ENCODE measurements around the gene ZNF335.

The ZNF335 gene

DNA sequence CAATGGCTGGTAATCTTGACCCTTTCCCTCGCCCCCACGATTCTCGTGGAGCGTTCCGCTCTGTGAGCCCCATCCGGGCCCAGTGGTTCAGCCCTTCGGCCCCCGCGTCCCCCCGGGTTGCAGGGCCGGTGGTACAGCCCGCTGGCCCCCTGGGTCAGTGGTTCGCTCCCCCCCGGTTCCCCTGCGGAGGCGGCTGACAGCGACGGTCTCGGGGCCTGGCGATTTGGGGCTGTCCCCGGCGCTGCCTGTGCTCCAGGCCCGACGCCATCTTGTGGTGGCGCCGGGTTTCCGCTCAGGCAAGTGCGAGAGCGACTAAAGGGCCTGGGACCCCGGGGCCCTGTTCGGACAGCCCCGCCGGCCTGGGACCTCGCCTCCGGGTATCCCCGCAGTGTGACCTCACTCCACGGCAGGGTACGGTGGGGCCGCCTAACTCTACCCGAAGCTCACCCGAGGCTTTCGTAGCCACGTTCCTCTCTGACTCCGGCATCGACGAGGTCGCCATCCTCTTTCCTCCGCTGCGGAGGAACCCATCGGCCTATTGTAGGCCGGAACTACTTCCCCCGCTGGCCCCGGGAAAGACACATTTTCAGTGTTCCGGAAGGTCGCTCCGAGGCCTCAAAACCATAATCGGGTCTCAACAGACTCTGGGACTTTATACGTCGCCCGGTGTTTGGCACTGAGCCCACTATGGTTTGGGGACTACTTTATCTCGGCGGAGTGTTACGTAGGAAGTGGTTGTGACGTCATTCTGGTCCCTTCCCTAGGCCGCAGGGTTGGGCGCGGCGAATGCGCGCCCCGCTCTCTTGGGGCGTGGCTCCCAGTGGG lies at the start of gene ZNF335:
Gene ZNF335 (minus strand): TSS at position 529 of the 825 bp plus-strand sequence. CDS start 793 bp downstream, outside the sequence.
- in situ Hi-C loops (cut with HindIII; ENCODE audit: low sequenced_read_pairs) = no loop called here

- in situ Hi-C loops (cut with HindIII; ENCODE audit: low sequenced_read_pairs) = no loop called here
Observed at GRCh38 chr20:46020555-46020954, 48.6 kb upstream of the ZNF335 start.

DNA sequence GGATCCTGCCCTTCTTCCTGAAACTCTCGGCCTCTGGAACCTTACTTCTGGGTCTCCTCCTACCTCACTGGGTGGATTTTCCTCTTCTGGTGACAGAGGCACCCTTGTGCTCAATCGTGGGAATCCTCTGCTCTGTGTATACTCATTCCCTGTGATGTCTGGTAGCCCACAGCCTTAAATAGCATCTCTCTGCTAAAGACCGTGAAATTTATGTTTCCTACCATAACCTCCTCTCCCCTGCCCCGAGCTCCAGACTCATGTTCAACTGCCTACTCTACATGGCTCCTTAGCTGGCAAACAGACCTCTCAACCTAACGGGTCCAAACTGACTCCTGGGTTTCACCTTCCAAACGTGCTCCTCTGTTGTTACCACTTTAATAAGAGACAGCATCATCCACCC lies 46.6 kb upstream of the ZNF335 start:
- in situ Hi-C loops (cut with HindIII; ENCODE audit: low sequenced_read_pairs) = no loop called here

- in situ Hi-C loops (cut with HindIII; ENCODE audit: low sequenced_read_pairs) = no loop called here
Observed at GRCh38 chr20:46018112-46018511, 46.1 kb upstream of the ZNF335 start.

DNA sequence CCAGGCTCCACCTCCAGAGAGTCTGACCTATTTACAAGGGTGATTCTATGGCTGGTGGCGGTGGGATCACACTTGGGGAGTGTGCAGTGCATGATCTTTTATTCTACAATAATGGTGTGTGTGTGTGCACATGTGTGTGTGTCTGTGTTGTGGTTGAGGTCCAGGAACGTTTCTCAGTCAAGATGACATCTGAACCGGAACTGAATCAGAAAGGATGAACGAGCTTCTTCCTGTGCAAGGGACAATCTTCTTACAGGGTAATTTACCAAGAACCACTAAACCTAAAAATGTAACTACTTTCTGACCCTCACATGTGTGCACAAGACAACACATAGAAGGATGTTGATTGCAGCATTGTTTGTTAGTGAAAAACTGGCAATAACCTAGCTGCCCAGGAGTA lies 45.3 kb upstream of the ZNF335 start:
- in situ Hi-C loops (cut with HindIII; ENCODE audit: low sequenced_read_pairs) = no loop called here

DNA sequence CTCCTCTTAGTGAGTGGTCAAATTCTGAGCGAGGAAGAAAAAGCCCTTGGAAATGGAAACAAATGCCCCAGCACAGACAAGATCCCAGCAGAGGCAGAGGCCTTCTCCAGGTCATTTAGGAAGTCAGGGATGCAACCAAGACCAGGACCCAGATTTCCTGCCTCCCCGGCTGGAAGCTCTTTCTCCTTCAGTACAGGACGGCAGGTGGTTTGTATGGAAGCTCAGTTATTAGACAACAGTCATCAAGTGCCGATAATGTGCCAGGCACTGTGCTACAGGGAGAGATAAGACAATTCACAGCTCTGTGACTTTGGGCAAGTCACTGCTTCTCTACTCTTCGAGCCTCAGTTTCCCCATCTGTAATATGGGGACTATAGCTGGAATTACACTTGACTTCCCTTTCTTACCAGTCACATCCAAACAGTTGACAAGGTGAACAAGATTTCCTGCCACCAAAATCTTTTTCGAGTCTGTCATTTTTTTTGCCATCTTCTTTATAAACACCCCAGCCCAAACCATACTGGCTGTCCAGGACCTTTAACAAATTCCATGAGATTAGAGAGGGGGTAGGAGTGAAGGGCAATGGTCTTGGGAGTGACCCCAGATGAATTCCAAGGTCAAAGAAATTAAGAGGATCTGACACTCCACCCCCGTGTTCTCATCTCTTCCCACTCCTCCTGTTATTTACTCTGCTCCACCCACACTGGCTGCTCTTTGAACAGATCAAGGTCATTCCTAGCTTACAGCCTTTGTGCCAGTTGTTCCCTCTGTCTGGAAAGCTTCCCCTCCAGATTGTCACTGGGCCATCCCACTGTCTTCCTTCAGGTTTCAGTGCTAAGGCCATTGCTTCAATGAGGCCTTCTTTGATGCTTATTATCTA lies 42.8 kb upstream of the ZNF335 start:
- in situ Hi-C loops (cut with HindIII; ENCODE audit: low sequenced_read_pairs) = no loop called here

DNA sequence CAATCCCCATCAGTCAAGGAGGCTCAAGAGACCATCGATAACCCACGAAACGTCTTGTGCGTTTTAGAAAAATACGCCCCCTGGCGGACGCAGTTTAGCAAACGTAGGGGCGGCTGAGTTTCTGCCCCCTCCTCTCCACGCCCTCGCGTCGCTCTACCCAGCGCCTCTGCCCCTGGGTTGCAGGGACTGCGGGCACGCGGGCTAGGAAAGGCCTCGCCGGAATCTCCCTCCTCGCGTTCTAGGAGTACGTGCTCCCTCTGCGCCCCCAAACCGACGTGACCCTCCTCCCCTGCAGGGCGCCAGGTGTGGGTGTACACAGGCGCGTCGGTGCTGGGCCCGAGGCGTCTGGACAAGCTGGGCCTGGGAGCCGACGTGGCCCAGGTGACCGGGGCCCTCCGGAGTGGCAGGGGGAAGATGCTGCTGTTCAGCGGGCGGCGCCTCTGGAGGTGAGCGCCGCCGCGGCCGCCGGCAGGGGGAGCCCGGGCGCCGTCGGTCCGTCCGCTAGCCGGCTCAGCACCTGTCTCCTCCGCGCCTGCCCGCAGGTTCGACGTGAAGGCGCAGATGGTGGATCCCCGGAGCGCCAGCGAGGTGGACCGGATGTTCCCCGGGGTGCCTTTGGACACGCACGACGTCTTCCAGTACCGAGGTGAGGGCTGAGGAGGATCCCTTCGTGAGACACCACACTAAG lies 42.0 kb upstream of the ZNF335 start:
- in situ Hi-C loops (cut with HindIII; ENCODE audit: low sequenced_read_pairs) = no loop called here

GRCh38 chr20:46013322-46013828 lies 41.4 kb upstream of the ZNF335 start:
- in situ Hi-C loops (cut with HindIII; ENCODE audit: low sequenced_read_pairs) = no loop called here

DNA sequence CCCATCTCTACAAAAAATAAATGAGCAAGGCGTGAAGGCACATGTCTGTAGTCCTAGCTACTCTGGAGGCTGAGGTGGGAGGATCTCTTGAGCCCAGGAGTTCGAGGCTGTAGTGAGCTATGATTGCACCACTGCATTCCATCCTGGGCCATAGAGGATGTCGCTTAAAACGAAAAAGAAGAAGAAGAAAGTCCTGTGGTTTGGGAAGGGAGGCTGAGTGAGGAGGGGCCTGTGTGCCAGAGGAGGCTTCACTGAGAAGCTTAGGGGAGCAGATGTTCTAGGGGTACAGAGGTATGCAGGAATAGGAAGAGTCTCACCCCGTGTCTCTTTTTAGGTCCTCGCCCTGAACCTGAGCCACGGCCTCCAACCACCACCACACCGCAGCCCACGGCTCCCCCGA lies 40.9 kb upstream of the ZNF335 start:
- in situ Hi-C loops (cut with HindIII; ENCODE audit: low sequenced_read_pairs) = no loop called here

- in situ Hi-C loops (cut with HindIII; ENCODE audit: low sequenced_read_pairs) = no loop called here
Observed at GRCh38 chr20:46011631-46012482, 39.9 kb upstream of the ZNF335 start.

- in situ Hi-C loops (cut with HindIII; ENCODE audit: low sequenced_read_pairs) = no loop called here
Observed at GRCh38 chr20:46010491-46011391, 38.7 kb upstream of the ZNF335 start.

DNA sequence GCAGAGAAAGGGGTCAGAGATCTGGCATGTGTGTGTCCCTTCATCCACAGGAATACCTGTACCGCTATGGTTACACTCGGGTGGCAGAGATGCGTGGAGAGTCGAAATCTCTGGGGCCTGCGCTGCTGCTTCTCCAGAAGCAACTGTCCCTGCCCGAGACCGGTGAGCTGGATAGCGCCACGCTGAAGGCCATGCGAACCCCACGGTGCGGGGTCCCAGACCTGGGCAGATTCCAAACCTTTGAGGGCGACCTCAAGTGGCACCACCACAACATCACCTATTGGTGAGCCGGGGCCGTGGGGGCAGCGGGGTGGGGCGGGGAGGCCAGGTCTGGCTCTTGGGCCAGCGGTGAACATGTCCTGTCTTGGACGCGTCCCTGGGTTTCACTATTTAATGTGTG lies 37.8 kb upstream of the ZNF335 start:
- in situ Hi-C loops (cut with HindIII; ENCODE audit: low sequenced_read_pairs) = no loop called here

- in situ Hi-C loops (cut with HindIII; ENCODE audit: low sequenced_read_pairs) = no loop called here
Observed at GRCh38 chr20:46007671-46008070, 35.7 kb upstream of the ZNF335 start.

GRCh38 chr20:46006964-46007363 lies 35.0 kb upstream of the ZNF335 start:
- in situ Hi-C loops (cut with HindIII; ENCODE audit: low sequenced_read_pairs) = no loop called here

DNA sequence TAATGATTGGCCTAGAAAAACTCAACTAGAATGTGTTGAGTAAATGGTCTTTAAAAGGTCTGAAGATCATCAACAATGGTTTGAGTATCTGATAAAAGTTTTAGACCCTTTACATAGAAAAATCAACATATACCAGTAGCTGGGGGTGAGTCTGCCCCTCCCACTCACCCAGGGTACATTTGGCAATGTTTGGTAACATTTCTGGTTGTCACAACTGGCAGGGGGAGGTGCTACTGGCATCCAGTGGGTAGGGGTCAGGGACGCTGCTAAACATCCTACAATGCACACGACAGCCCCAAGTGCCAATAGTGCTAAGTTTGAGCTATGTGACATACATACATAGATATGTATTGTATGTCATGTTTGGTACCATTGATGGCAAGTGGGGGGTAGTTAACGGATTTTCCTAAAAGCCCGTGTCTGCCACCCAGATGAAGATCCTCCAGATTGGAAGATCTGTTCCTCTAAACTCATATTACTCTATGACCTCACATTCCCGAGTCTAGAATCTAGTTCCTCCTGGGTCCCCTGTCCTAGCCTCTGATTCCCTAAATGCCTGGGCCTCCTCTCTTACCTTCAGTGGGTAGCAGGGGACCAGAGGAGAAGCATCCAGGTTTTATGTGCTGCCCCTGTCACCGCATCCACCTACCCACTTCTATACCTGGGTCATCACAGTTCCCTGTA lies 34.2 kb upstream of the ZNF335 start:
- in situ Hi-C loops (cut with HindIII; ENCODE audit: low sequenced_read_pairs) = no loop called here

DNA sequence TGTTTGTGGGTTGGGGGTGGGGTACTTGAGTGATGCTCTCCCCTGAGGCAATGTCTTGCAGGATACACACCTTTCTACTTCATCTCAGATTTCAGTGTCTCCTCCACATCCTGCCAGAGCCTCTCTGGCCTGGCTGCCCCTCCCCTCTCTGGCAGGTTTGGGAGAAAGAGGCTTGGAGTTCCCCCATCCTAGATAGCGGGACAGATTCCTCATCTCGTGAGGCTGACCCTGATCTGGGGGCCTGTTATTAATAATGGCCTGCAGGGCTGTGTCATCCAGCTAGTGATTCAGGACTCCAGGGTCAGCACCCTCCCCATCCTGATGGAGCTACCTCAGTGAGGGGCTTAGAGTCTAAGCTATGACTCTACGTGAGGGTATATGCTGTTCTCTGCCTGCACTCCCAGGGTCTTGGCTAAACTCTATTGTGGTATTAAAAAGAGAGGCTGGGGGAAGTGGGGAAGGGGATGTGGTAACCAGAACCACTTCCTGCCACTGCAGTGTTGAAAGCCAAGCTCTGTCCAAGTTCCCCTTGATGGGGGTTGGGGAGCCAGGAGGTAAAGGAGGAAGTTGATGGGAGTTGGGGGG lies 33.0 kb upstream of the ZNF335 start:
- in situ Hi-C loops (cut with HindIII; ENCODE audit: low sequenced_read_pairs) = no loop called here

- in situ Hi-C loops (cut with HindIII; ENCODE audit: low sequenced_read_pairs) = no loop called here
Observed at GRCh38 chr20:46004187-46004586, 32.2 kb upstream of the ZNF335 start.

GRCh38 chr20:46002008-46002407 lies 30.0 kb upstream of the ZNF335 start:
- in situ Hi-C loops (cut with HindIII; ENCODE audit: low sequenced_read_pairs) = no loop called here
